Natural killer cell treated with Interleukin-12 subunit alpha and Interleukin-12 subunit beta and Interleukin-15 and Interleukin-18, amount 100 ng/mL, for 72 hours (primary cell): Measurements from ENCODE around the gene SEC16B. TPM values are rescaled to one million over a fixed set of nuclear protein-coding genes. Genes with fewer than 3 reads are reported as not detected.

Experiments
- ATAC-seq, 2 donors: fragments of 150-1000 bp; cut with Tn5 transposase in 1 of 2; sonication (Bioruptor Pico), chemical (Tn5 transposase) in 1 of 2; 2 replicates each; pipeline ENCODE4 v1.10.0; 2021
- DNase-seq: peaks from one replicate; pipeline ENCODE4 v3.0.0; 2022; ENCODE audit warnings: low spot score
- H3K27ac Mint-ChIP-seq, 2 donors: 1 replicate in 1 of 2; 2 replicates in 1 of 2; pipeline ENCODE4 v1.8.0; 2022; ENCODE audit warnings: mixed read lengths in 2 of 2, mild to moderate bottlenecking in 1 of 2, moderate library complexity in 1 of 2
- H3K27me3 Mint-ChIP-seq, 2 donors: 1 replicate in 1 of 2; 2 replicates in 1 of 2; pipeline ENCODE4 v1.8.0; 2022; ENCODE audit warnings: mixed read lengths in 2 of 2
- H3K36me3 Mint-ChIP-seq: one replicate; pipeline ENCODE4 v1.8.0; 2022; ENCODE audit warnings: mixed read lengths
- H3K4me1 Mint-ChIP-seq, 2 donors: 1 replicate in 1 of 2; 2 replicates in 1 of 2; pipeline ENCODE4 v1.8.0; 2022; ENCODE audit warnings: low read depth in 2 of 2, mixed read lengths in 2 of 2, mild to moderate bottlenecking in 1 of 2
- H3K4me3 Mint-ChIP-seq: one replicate; pipeline ENCODE4 v1.8.0; 2022; ENCODE audit warnings: mixed read lengths
- H3K9me3 Mint-ChIP-seq: 2 replicates; pipeline ENCODE4 v1.8.0; 2022; ENCODE audit warnings: mixed read lengths
- total RNA-seq, 2 donors: library from RNA; stranded (reverse); gene quantifications; one replicate each; pipeline ENCODE4 v1.2.3, GENCODE V29; 2022

The SEC16B gene
- total RNA-seq, 2 donors from 2014 or later = not detected

GRCh38 chr1:177897998-177898654 lies 71.7 kb downstream of the SEC16B start:
- H3K9me3 Mint-ChIP-seq = peaks cover 14% of the 10 kb centered on the region
- DNase-seq (no peak), ATAC-seq (no peak)
- H3K4me1 Mint-ChIP-seq = no peaks in the 10 kb centered on the region
- no peak overlapping the region for H3K27ac Mint-ChIP-seq
- no peaks in the 10 kb centered on the region for H3K27me3 Mint-ChIP-seq
- H3K4me3 Mint-ChIP-seq = no peak overlapping the region
- no peaks in the 10 kb centered on the region for H3K36me3 Mint-ChIP-seq

- no peak for DNase-seq
- ATAC-seq = no peak
- H3K36me3 Mint-ChIP-seq = peaks cover 1% of the 10 kb centered on the region
- H3K4me1 Mint-ChIP-seq = no peaks in the 10 kb centered on the region
- peaks cover 14% of the 10 kb centered on the region for H3K9me3 Mint-ChIP-seq
- no peaks in the 10 kb centered on the region for H3K27me3 Mint-ChIP-seq
- no peak overlapping the region for H3K27ac Mint-ChIP-seq
- no peak overlapping the region for H3K4me3 Mint-ChIP-seq
These were observed 72.4 kb downstream of the SEC16B start for GRCh38 chr1:177897281-177897997.

Other genes with a start within 250 kb of the SEC16B start
- not detected for gene RASAL2, start 124.0 kb upstream of the SEC16B start, total RNA-seq